GM18870 (cell line): ENCODE results near the gene NEURL1B.

Experiments
- ATAC-seq: cut with Tn5 transposase; IDR thresholded peaks from one replicate; pipeline ENCODE4 v1.9.1; 2021; ENCODE audit warnings: moderate library complexity; ENCODE audit not compliant: unreplicated experiment

NEURL1B gene

DNA sequence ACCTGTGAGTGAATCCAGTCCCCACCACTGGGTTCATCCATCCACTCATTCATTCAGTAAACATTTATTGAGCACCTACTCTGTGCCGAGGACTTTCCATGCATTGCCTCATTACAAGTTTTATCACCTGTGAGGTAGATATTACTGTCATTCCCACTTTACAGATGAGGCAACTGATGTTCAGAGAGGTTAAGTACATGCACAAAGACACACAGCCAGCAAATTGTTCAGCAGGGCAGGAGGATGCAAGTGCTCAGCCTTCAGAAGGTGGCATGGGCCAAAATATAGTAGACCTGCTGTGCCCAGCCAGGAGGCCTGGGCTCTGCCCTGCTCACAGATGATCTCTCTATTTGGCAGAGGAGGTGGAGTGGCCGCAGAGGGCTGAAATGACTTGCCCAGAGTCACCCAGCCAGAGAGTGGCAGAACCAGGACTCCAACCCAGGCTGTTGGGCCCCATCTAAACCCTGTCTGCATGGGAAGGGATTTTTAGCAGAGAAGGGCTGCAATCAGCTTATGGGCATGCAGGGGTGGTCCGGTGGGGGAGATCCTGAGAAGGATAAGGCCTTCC is 7.6 kb upstream of the NEURL1B start:
- no peak for ATAC-seq

DNA sequence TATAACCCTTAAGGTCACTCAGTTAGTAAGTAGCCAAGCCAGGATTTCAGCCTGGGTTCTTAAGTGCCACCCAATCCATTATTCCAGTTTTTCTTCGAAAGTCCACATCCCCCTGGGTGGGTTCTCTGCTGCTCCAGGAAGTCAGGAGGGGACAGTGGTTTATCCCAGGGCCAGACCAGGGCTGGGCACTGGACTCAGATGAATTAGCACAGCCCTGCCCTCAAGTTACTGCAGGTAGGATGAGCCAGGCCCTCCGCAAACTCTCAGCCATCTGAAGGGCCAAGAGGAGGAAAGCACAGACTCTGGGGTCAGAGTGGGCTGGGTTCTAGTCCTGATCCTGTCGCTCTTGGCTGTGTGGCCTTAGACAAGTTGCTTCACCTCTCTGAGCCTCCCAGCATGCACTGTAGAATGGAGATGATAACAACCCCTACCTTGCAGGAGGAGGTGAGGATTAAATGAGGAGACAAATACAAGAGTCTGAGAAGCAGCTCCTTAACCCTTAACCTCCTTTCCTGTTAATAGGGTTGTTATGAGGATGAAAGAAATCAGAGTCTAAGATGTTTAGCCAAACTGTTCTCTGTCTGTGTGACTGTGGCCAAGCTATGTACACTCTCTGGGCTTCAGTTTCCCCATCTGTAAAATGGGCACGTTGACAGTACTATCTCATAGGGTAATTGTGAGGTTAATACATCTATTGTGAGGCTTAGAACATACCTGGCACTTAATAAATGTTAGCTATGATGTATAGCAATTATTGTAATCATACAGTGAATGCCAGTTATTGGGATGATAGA is 6.8 kb upstream of the NEURL1B start:
- ATAC-seq: no peak

DNA sequence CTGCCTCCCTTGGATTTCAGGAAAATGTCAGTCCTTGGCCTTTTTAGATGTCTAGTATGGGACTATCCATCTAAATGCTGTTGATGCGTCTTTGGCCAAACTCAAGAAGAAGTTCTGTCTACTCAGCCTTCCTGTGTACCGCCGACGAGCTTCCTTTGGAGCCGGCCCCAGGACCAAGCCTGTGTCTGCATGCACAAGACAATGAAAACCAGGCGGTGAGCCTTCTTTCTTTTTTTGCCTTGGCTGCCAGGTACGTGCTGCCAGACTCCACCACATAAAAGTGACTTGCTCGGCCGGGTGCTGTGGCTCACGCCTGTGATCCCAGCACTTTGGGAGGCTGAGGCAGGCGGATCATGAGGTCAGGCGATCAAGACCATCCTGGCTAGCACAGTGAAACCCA is 6.0 kb upstream of the NEURL1B start:
- no peak for ATAC-seq

DNA sequence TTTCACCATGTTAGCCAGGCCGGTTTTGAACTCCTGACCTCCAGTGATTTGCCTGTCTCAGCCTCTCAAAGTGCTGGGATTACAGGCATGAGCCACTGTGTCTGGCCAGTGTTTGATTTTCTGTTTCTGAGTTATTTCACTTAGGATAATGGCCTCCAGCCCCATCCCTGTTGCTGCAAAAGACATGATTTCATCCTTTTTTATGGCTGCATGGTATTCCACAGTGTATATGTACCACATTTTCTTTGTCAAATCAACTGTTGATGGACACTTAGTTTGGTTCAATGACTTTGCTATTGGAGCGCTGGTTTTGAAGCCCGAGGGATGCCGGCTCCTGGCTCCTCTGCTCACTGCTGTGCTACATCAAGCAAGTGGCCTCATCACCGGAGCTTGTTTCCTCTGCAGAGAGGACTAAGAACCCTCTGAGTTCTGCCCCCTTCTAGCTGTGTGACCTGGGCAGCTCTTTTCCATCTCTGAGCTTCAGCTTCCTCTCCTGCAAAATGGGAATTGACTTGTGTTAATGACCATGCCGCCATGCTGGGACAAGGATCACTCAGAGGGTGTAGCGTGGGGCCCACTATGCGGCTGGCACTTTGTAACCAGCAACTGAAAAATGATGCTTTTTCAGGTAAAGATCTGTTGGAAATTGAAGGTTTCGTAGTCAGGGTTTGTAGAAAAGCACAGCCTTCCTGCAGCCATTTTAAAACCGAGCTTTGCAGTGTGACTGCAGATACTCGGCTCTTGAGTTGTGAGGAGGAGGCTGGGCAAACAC is 4.6 kb upstream of the NEURL1B start:
- ATAC-seq: no peak

DNA sequence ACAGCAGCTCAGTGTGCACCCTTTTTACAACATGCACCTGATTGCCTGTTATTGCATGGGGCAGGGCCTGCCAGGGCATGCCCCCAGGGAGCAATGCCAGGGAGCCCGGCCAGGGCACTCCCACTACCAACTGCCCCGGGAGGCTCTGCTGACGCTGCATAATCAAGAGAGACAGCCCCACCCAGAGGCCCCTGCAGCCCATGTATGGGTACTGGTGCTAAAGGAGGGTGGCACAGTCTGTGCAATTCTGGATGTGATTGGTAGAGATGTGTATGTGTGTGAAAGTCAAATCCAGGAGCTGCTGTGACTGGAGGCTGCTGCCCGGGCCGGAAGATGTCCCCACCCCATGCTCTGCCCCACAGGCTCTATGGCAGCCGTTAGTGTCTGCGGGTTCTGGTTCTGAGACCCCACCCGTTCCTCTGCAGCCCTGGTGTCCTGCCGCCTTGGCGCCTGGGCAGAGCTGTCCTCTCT is 3.9 kb upstream of the NEURL1B start:
- ATAC-seq: no peak

DNA sequence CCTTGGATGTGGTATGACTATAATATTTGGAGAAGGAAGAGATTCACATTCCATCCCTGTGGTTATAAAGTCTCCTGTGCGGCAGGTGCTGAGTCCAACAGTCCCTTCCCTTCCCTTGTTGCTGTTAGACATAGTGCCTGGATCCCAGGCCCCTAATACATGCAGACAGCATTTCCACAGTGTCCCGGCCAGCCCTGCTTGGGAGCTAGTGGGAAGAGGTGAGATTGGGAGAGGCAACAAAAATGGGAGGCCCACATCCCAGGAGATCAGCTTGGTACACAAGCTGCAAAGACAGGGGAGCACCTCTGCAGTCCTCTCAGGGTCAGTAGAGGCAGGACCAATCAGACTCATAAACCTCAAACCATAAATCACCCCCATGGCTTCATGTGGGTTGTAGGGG is 3.3 kb upstream of the NEURL1B start:
- ATAC-seq: no peak

DNA sequence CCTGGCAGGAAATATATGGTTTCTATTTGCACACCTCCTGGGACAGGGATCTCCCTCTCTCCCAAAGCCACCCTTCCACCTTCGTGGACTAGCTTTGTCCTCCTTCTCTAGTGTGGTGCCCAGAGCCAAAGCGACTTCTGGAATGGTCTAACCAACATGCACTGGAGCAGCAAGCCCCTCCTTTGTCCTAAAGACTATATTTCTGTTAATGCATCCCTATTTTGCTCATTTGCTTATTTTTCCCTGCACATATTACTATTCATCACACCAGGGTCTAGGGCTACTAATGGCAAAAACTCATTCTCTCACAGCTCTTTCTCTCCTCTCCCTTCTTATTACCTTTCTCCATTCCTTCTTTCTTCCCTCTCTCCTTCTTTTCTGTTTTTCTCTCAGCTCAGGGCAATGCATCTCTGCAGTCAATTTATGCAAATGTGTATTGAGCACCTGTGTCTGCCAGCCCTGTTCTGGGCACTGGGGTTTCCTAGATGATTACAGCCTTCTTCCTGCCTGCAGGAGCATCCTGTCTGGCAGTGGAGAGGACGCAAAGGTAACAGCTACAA is 2.8 kb upstream of the NEURL1B start:
- no peak for ATAC-seq

DNA sequence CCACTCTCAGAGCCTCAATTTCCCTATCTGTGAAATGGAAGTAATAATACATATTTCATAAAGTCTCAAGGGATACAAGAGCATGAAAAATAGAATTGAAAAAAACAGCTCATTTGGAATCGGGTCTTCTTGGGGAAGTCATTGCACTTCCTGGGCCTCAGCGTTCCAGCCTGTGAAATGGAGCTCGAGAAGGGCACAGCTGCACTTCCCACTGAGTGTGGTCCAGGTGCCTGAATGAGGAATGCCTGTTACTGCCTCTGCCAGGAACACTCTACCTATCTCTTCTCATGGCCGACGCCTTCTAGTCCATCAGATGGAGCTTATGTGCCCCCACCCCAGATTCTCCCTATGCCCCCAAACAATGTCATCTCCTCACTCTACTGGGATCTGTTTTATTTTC is 924 bp upstream of the NEURL1B start:
- no peak for ATAC-seq

DNA sequence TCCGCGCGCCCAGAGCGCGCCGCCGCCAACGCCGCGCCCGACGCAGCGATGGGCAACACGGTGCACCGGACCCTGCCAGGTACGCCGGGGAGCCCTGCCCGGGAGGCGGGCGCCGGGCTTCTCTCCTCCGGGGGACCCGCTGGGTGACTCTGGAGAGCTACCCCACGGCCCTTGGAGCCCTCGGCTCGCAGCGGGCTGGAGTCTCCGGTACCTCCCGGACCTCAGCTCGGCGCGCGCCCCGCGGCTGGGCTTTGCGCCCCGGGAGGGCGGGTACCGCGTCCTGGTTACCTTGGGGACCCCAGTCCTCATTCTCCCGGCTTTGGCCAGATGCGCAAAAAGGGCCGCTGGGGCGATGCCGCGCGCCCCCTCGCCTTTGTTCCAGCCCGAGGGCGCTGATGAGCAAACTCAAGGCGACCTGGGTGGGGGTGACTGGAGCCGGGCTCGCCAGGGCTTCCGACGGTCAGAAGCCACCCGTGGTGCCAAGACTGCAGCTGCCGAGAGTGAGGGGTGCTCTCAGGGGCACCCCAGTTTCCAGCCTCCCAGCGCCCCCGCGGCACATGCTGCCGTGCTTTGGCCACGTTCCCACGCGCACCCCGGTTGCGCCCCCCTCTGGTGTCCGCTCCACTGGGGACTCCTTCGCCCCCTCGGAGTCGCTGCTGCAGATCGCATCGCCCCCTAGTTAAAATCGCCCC is 442 bp downstream of the NEURL1B start:
- no peak for ATAC-seq

DNA sequence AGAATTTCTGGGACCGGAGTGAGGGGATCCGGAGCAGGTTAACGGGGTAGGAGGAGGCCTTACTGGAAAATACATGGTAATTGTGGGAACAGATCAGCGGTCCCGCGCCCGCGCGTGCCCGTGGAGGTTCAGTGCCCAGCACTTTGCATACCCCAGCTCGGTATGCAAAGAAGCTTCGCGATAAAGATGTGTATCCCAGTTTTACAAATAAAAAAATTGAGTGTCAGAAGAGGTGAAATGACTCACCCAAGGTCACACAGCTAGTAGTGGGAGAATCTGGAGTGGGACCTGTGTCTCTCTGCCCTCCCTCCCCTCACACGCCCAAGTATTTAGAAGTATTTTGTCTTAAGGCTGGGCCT is 967 bp downstream of the NEURL1B start:
- ATAC-seq: no peak

DNA sequence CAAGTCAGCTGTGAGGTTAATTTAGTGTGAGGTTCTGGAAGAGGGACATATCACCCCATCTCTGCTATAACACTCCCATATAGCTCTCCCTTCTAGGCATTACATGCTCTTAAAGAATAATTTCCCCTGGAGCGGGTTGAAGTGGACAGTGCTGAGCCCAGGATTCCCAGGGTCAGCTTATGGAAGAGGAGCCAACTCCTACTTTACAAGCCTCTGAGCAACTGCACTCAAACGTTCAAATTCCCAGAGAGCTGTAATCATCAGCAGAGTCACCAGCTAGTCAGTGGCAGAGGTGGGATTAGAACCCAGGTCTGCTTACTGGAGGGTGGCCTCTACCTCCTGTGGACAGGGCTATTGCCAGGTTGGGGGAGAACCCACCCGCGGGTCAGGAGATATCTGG is 1.4 kb downstream of the NEURL1B start:
- no peak for ATAC-seq

DNA sequence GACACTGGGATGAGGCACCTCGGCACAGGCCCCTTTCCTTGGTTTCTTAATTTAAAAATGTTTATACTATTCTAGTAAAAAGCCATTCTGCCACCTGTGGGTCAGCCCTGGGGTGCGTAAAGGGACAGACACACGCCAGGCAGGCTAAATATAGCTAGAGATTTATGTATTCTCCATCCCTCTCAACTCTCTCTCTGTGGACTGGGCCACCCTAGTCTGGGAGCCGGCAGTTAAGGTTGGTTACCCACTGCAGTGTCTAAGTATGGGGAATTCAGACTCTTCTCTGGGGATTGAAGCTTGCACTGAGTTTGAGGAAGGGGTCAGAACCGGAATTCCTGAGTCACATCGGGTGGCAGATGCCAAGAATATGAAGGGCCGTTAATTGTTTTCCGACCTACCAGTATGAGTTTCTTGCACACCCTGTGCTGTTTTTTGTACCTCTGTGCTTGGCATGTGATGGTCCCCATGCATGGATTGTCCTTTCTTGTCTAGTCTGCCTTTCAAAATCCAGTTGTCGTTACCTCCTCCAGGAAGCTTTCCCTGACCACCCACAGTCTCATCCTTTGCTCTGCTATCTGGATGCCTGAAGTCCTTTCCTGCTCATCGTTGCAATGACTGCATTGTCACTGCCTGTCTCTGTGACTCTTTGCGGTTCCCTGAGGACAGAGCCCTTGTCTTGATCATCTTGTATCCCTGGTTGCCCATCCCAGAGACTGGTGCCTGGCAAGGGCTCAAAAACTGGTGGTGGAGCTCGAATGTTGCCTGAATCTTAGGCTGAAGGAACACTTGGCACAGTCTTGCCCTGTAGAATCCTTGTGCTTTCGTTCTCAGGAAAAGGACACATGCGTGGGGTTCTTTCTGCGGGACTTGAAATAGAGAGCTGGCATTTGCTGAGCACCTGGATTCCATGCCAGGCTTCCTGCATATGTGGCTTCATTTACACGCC is 2.1 kb downstream of the NEURL1B start:
- no peak for ATAC-seq

DNA sequence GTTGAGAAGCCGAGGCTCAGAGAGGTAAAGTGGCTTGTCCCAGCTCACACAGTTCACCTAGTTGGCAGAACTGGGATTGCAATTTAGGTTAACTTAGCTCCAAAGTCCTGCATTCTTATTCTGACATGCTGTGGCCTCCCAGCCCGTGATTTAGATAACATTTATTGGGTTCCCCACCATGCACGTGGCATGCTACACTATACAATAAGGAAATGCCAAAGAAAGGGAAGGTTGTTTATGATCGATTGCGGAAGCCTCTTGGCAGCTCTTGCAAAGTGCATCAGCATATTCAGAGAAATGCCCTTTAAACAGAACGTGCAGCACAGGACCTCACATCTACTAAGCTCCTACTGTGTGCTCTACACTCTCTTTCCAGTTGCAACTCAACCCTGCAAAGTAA is 3.2 kb downstream of the NEURL1B start:
- ATAC-seq: no peak

DNA sequence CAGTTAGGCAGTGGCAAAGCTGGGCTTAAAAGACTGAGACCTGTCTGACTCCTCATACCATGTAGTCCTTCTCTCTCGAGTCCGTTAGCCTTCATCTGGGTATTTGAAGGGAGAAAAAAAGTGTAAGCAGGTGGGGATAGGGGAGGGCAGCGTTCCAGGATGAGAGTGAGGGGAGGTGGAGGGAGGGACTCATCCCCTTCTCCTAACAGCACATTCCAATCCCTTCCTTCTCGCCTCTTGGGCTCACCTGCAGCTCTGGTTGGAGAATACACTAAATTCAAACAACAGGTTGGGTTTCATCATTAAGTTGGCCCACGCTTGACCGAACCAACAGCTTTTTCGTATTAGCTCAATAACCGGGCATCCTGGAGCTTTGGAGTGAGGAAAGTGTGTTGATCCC is 3.6 kb downstream of the NEURL1B start:
- no peak for ATAC-seq

DNA sequence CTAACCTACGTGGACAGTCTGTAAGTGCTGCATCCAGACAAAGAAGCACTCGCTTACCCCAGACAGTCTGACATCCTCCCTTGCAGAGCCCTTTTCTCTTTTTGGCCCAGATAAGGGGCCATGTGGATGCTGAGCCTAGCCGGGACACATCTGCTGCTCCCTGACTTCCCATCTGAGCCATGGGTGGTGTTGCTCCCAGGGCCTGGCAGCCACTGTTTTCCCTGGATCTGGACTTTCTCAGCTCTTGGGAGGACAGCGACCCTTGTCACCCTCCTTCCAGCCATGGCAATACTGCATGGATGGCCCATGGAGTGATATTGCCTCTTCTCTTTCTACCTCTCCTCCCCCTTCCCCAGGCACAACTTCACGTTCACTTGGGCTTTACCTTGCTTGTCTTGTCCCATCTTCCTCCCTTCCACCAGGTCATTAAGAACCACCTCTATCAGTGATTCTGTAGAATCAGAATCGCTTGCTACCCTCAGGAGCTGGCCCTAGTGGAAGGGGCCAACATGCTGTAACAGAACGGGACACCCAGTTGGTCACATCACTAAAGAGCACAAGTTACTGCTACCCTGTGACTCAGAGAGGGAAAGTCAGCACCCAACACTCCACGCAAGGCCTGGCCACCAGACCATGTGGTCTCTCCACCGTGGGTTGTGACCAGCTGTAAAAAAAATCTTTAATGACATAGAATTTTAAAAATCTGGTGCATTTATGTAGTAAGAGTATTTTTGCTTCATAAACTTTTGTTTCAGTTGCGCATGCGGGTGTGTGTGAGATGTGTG is 4.4 kb downstream of the NEURL1B start:
- ATAC-seq: no peak

DNA sequence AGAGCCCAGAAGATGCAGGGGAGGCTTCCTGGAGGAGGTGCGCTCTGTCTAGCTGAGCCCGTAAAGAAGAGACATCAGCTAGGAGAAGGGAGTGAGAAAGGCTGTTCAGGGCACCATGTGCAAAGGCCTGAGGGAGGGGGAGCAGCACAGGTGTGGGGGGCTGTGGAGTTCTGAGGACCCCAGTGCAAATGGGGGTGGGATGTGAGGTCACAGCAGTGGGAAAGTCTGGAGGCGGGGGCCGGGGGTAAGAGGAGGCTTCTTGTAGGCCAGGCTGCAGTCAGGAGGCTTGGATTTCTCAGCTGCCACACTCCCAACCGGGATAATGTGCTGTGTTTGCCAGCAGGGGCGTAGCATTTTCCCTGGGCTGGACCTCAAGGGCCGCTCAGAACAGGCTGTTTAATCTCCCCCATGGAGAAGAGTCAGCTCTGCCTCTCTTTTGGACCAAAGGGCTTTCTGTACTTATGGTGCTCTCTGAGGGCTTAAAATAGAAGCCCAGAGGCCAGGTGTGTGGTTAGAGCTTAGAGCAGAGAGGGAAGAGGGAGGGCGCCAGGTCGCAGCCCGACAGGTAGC is 5.7 kb downstream of the NEURL1B start:
- no peak for ATAC-seq

DNA sequence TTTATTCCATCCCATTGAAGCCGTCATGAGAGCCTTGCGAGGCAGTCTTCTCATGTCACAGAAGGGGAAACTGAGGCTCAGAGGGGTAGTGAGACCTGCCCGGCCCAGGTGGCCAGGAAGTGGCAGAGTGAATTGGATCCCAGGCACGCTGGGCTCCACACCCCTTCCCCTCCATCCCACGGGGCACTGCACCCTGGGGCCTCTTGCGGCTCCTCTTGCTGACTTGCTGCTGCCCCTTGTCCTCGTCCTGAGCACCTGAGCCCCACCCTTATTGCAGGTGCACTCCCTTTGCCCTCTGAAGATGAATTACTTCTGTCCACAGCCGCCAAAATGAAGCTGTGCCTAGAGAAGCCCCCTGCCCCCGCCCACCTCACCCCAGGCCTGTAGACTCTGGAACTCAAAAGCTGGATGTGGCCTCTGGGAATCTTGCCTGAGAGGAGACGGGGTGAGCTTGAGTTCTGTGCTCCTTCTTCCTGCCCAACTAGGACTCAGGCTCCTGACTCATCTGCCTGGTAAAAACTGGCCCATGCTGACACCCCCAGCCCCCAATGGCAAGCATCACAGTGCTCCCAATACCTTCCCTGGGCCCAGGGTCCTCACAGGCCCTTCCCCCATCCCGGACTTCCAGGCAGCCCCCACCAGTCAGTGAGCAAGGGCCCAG is 6.4 kb downstream of the NEURL1B start:
- no peak for ATAC-seq

DNA sequence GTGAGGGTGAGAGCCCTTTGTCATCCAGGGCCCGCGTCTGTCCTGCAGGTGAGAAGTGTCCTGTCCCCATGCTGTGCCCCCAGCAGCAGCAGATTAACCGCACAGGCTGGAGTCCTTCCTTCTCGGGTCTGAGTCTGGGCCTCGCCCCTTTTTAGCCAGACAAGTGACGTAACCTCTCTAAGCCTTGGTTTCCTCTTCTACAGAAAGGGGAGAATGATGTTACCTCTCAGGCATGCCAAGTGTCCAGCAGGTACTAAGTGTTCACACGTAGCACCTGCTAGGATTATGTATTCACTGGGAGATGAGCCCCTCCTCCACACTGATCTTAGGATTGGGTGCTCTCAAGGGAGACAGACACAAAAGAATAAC is 6.9 kb downstream of the NEURL1B start:
- ATAC-seq: no peak

DNA sequence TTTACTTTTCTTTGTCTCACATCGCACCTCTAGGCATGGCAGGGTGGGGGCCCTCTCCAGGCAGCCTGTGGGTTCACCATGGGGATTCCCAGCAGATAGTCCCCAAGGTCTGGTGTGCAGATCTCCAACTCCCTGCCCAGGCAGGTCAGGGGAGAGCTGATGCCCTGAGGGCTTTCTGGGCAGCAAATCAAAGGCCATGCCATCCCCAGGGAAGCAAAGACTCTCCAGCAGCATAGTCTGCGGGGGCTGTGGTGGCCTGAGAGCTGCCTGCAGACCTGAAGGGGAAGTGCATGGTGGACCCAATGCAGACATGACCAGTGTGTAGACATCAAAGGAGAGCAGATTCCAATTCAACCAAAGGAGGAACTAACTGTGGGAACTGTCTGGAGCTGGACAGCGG is 7.7 kb downstream of the NEURL1B start:
- no peak for ATAC-seq
